ENCODE data around the gene ACP6.
A peak's percentile ranks its signal among the peaks of the same experiment; 100 is the strongest.
"Not testable (repeated sequence)": the region's sequence is repeated elsewhere in the genome, so short reads cannot be mapped to it uniquely, and the experiment has no call there.

ACP6 gene

GRCh38 chr1:147670319-147671001, at the start of gene ACP6:
Gene ACP6 (minus strand): TSS chr1:147670524. CDS start chr1:147670048, 476 bp downstream.
- peak; percentile 72 for DNase-seq (ENCODE audit: low read depth)

- DNase-seq (ENCODE audit: low read depth), result no peak
These were observed 49.4 kb upstream of the ACP6 start for GRCh38 chr1:147719711-147720225.

- DNase-seq (ENCODE audit: low read depth), result no peak
These were observed 48.8 kb upstream of the ACP6 start for GRCh38 chr1:147719029-147719698.

- no peak for DNase-seq (ENCODE audit: low read depth)
These were observed 47.4 kb upstream of the ACP6 start for GRCh38 chr1:147717706-147718097.

- DNase-seq (ENCODE audit: low read depth), result no peak
These were observed 46.9 kb upstream of the ACP6 start for GRCh38 chr1:147717051-147717705.

- DNase-seq (ENCODE audit: low read depth), result no peak
These were observed 42.3 kb upstream of the ACP6 start for GRCh38 chr1:147712605-147713004.

- DNase-seq (ENCODE audit: low read depth), result peak; percentile 30
These were observed 30.0 kb upstream of the ACP6 start for GRCh38 chr1:147700042-147701006.

- DNase-seq (ENCODE audit: low read depth), result no peak
These were observed 29.3 kb upstream of the ACP6 start for GRCh38 chr1:147699686-147700041.

- no peak for DNase-seq (ENCODE audit: low read depth)
These were observed 12.9 kb upstream of the ACP6 start for GRCh38 chr1:147683163-147683763.

- not testable (repeated sequence) for DNase-seq (ENCODE audit: low read depth)
These were observed 10.4 kb upstream of the ACP6 start for GRCh38 chr1:147680608-147681235.

- DNase-seq (ENCODE audit: low read depth), result not testable (repeated sequence)
These were observed 7.4 kb upstream of the ACP6 start for GRCh38 chr1:147677681-147678080.

GRCh38 chr1:147676311-147677085, 6.2 kb upstream of the ACP6 start:
- no peak for DNase-seq (ENCODE audit: low read depth)

- DNase-seq (ENCODE audit: low read depth), result no peak
These were observed 3.5 kb upstream of the ACP6 start for GRCh38 chr1:147673816-147674215.

GRCh38 chr1:147673406-147673805, 3.1 kb upstream of the ACP6 start:
- no peak for DNase-seq (ENCODE audit: low read depth)

- peak; percentile 6 for DNase-seq (ENCODE audit: low read depth)
These were observed 630 bp downstream of the ACP6 start for GRCh38 chr1:147669469-147670318.

- no peak for DNase-seq (ENCODE audit: low read depth)
These were observed 4.8 kb downstream of the ACP6 start for GRCh38 chr1:147665521-147665920.

- DNase-seq (ENCODE audit: low read depth), result no peak
These were observed 6.1 kb downstream of the ACP6 start for GRCh38 chr1:147664206-147664605.

- no peak for DNase-seq (ENCODE audit: low read depth)
These were observed 15.8 kb downstream of the ACP6 start for GRCh38 chr1:147654511-147654910.

- DNase-seq (ENCODE audit: low read depth), result no peak
These were observed 18.0 kb downstream of the ACP6 start for GRCh38 chr1:147652306-147652705.

Measured in stimulated activated CD8-positive, alpha-beta memory T cell treated with anti-CD3 and anti-CD28 coated beads, Interleukin-15, amount 100 ng/mL, for 1 hour (primary cell).